ENCODE measurements around the gene AKAP8. TPM values are rescaled to one million over a fixed set of nuclear protein-coding genes. Genes with fewer than 3 reads are reported as not detected.

The AKAP8 gene
- total and polyA plus RNA-seq, 2 experiments from 2014 or later: 22.4 to 36.5 TPM

DNA sequence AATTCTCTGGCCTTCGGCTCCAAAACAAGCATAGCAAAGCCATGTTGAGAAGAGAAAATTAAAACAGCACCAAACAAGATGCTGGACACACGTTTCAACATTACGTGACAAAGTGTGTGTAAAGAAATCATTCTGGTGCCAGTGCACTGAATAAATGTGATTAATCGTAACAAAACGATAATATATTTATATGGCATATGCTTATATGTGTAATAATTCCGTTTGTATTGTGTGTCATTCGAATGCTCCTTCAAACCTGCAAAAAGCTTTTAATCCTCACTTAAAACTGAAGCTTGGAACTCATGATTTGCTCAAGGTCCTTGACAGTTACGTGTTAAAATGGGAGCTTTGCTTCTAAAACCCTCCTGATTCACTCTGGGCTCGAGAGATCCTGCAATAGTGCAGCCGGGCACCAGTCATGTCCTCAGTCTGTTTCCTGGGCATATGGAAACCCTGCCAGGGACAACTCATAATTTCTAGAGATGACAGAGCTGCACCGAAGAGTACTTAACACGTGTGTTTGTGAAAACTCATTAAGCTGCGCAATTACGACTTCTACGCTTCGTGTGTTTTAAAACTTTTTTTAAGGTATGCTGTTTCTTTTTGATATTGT is 39.9 kb upstream of the AKAP8 start:
- no peak overlapping the region for H2AFZ ChIP-seq
- Mint-ChIP-seq H3K27ac (no peak overlapping the region), H3K4me3 (peak overlapping the region; percentile 95), H3K27me3 (ENCODE audit: insufficient read depth, low read depth, poor library complexity) (peaks cover 11% of the 10 kb centered on the region), H3K9me3 (no peaks in the 10 kb centered on the region; the same call in 1 of the 3 replicates), H3K36me3 (ENCODE audit: low read depth) (peaks cover 48% of the 10 kb centered on the region), H3K4me1 (peaks cover 10% of the 10 kb centered on the region)
- peaks cover 40% of the 10 kb centered on the region for H3K79me2 ChIP-seq (replicated peaks; ENCODE audit: insufficient read depth)
- H3K27ac ChIP-seq (ENCODE audit: low read depth): no peak overlapping the region
- H4K20me1 ChIP-seq (replicated peaks; ENCODE audit: insufficient read depth): peaks cover 34% of the 10 kb centered on the region
- H3K4me3 ChIP-seq: peak overlapping the region; percentile 22; the same call in 1 of the 2 replicates
- no peak for ATAC-seq
- TF ChIP-seq, protein P1, sequence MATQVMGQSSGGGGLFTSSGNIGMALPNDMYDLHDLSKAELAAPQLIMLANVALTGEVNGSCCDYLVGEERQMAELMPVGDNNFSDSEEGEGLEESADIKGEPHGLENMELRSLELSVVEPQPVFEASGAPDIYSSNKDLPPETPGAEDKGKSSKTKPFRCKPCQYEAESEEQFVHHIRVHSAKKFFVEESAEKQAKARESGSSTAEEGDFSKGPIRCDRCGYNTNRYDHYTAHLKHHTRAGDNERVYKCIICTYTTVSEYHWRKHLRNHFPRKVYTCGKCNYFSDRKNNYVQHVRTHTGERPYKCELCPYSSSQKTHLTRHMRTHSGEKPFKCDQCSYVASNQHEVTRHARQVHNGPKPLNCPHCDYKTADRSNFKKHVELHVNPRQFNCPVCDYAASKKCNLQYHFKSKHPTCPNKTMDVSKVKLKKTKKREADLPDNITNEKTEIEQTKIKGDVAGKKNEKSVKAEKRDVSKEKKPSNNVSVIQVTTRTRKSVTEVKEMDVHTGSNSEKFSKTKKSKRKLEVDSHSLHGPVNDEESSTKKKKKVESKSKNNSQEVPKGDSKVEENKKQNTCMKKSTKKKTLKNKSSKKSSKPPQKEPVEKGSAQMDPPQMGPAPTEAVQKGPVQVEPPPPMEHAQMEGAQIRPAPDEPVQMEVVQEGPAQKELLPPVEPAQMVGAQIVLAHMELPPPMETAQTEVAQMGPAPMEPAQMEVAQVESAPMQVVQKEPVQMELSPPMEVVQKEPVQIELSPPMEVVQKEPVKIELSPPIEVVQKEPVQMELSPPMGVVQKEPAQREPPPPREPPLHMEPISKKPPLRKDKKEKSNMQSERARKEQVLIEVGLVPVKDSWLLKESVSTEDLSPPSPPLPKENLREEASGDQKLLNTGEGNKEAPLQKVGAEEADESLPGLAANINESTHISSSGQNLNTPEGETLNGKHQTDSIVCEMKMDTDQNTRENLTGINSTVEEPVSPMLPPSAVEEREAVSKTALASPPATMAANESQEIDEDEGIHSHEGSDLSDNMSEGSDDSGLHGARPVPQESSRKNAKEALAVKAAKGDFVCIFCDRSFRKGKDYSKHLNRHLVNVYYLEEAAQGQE (IDR thresholded peaks at IDR 0.05; ENCODE audit: unreplicated experiment): no peak
- no peak for TF ChIP-seq JUNB (IDR thresholded peaks at IDR 0.05; ENCODE audit: unreplicated experiment)
- no peak for TF ChIP-seq EZH2 (IDR thresholded peaks at IDR 0.05; ENCODE audit: low read depth, unreplicated experiment)
- TF ChIP-seq ZNF462 (CRISPR knock-in tag; IDR thresholded peaks at IDR 0.05): no peak
- TF ChIP-seq, protein P2, sequence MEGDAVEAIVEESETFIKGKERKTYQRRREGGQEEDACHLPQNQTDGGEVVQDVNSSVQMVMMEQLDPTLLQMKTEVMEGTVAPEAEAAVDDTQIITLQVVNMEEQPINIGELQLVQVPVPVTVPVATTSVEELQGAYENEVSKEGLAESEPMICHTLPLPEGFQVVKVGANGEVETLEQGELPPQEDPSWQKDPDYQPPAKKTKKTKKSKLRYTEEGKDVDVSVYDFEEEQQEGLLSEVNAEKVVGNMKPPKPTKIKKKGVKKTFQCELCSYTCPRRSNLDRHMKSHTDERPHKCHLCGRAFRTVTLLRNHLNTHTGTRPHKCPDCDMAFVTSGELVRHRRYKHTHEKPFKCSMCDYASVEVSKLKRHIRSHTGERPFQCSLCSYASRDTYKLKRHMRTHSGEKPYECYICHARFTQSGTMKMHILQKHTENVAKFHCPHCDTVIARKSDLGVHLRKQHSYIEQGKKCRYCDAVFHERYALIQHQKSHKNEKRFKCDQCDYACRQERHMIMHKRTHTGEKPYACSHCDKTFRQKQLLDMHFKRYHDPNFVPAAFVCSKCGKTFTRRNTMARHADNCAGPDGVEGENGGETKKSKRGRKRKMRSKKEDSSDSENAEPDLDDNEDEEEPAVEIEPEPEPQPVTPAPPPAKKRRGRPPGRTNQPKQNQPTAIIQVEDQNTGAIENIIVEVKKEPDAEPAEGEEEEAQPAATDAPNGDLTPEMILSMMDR (conservative IDR thresholded peaks at IDR 0.05; ENCODE audit: low read depth in 2 of 2): no peak
- no peak for TF ChIP-seq ZNF114 (CRISPR knock-in tag; IDR thresholded peaks at IDR 0.05)
- no peak for TF ChIP-seq ZNF331 (CRISPR knock-in tag; IDR thresholded peaks at IDR 0.05; ENCODE audit: low read depth)
- no peak for TF ChIP-seq STAT1 (IDR thresholded peaks at IDR 0.05; ENCODE audit: unreplicated experiment)
- no peak for TF ChIP-seq EZH2phosphoT487 (IDR thresholded peaks at IDR 0.05; ENCODE audit: unreplicated experiment)
- no peak for DNase-seq (ENCODE audit: low spot score)
- peaks cover 9% of the 10 kb centered on the region; the same call in 1 of the 2 replicates for H3K4me1 ChIP-seq (ENCODE audit: insufficient read depth)
- H3F3A ChIP-seq (replicated peaks; ENCODE audit: low read depth): peaks cover 23% of the 10 kb centered on the region
- peaks cover 10% of the 10 kb centered on the region; the same call in 1 of the 2 replicates for H3K36me3 ChIP-seq (ENCODE audit: insufficient read depth)
- H3K9me2 ChIP-seq (ENCODE audit: insufficient read depth): no peaks in the 10 kb centered on the region
- no peaks in the 10 kb centered on the region for H3K27me3 ChIP-seq (ENCODE audit: insufficient read depth)
- H3K4me2 ChIP-seq: peak overlapping the region; percentile 42; the same call in 1 of the 2 replicates

All from GM23338 (cell line).